K562 (cell line): ENCODE results near the gene RNF222. TPM values are rescaled to one million over a fixed set of nuclear protein-coding genes. Genes with fewer than 3 reads are reported as not detected.
A peak's percentile ranks its signal among the peaks of the same experiment; 100 is the strongest.

Experiments used
- ATAC-seq: fragments of 200-7000 bp; cut with Tn5 transposase; 3 replicates; pipeline ENCODE4 v1.9.1; 2020; ENCODE audit warnings: moderate library complexity
- BruUV-seq: library from RNA; stranded (reverse); fragments of 400-500 nt; replicated peaks from 2 replicates; lab custom pipeline; 2021; lab: Mats Ljungman, UMichigan
- CTCF ChIA-PET: fragments of 300-600 bp; formaldehyde crosslinking; extraction: SDS; loops from one replicate; lab custom pipeline; 2021; ENCODE audit warnings: low intra/inter-chr PET ratio; lab: Yijun Ruan, JAX
- POLR2A ChIA-PET: fragments of 300-600, 350-650 bp; sonication (Branson Sonifier 250); formaldehyde crosslinking; extraction: SDS; loops from one replicate; lab custom pipeline; 2021; ENCODE audit warnings: antibody characterized with exemption, inconsistent platforms; lab: Yijun Ruan, JAX
- DNase-seq, 4 experiments: peaks; one replicate each; pipeline versions ENCODE4 v3.0.0 to v3.0.0-alpha.2; 2011 to 2018; ENCODE audit warnings: low spot score in 3 of 4, mixed read lengths in 3 of 4; ENCODE audit errors: extremely low read depth in 1 of 4
- FAIRE-seq: peaks from 2 replicates; lab custom pipeline; 2011; peaks lifted over from hg19 to GRCh38; lab: Jason Lieb, UNC
- H2AFZ ChIP-seq: 2 replicates; pipeline ENCODE4 v1.6.0; 2011; ENCODE audit warnings: low read depth, low read length, control low read depth, inconsistent platforms
- H3K27ac ChIP-seq: fragments of 200-600 bp; 3 replicates; pipeline ENCODE4 v1.8.0; 2011; ENCODE audit warnings: low read depth, mild to moderate bottlenecking, control low read depth, inconsistent platforms, low read length, moderate library complexity, mixed read lengths; ENCODE audit errors: extremely low read depth
- H3K27me3 ChIP-seq, 2 experiments: fragments of 300-600 bp in 1 of 2; 2 replicates in 1 of 2; 3 replicates in 1 of 2; pipeline versions ENCODE4 v1.6.0 to v1.8.0; 2011; ENCODE audit warnings: inconsistent platforms in 2 of 2, low read length in 2 of 2, mild to moderate bottlenecking in 1 of 2, mixed read lengths in 1 of 2, moderate library complexity in 1 of 2; ENCODE audit not compliant: control insufficient read depth in 2 of 2, insufficient read depth in 2 of 2
- H3K36me3 ChIP-seq: fragments of 300-600 bp; 3 replicates; pipeline ENCODE4 v1.8.0; 2011; ENCODE audit warnings: mild to moderate bottlenecking, low read length, inconsistent platforms; ENCODE audit not compliant: control insufficient read depth, insufficient read depth
- H3K4me1 ChIP-seq, 2 experiments: fragments of 200-600 bp in 1 of 2; replicated peaks in 1 of 2; 2 replicates in 1 of 2; 3 replicates in 1 of 2; pipeline versions ENCODE4 v1.5.1 to v1.8.0; 2011; ENCODE audit warnings: inconsistent platforms in 2 of 2, low read length in 2 of 2, mild to moderate bottlenecking in 1 of 2, mixed read lengths in 1 of 2, moderate library complexity in 1 of 2; ENCODE audit not compliant: control insufficient read depth in 2 of 2, insufficient read depth in 2 of 2
- H3K4me2 ChIP-seq: 2 replicates; pipeline ENCODE4 v1.6.1; 2011; ENCODE audit warnings: low read length, control low read depth, inconsistent platforms, mixed read lengths; ENCODE audit not compliant: insufficient read depth
- H3K4me3 ChIP-seq: fragments of 200-600 bp; sonication (generic), shearing (Covaris generic); 2 replicates; pipeline ENCODE4 v1.5.1; 2016; ENCODE audit warnings: control low read depth, inconsistent platforms
- H3K79me2 ChIP-seq: fragments of 200-600 bp; 3 replicates; pipeline ENCODE4 v1.8.0; 2011; ENCODE audit warnings: low read length, inconsistent platforms; ENCODE audit not compliant: control insufficient read depth, insufficient read depth
- H3K9ac ChIP-seq, 2 experiments: 2 replicates each; pipeline versions ENCODE4 v1.6.0 to v1.6.1; 2011; ENCODE audit warnings: low read depth in 2 of 2, low read length in 2 of 2, control low read depth in 1 of 2, inconsistent platforms in 1 of 2, mild to moderate bottlenecking in 1 of 2, mixed read lengths in 1 of 2; ENCODE audit not compliant: insufficient read depth in 1 of 2
- H3K9me1 ChIP-seq: one replicate; pipeline ENCODE4 v1.6.0; 2011; ENCODE audit warnings: inconsistent platforms, mild to moderate bottlenecking, low read length, moderate library complexity; ENCODE audit not compliant: control insufficient read depth, insufficient read depth
- H3K9me3 ChIP-seq: replicated peaks from 2 replicates; pipeline ENCODE4 v1.5.1; 2011; ENCODE audit warnings: low read depth, low read length, inconsistent platforms; ENCODE audit not compliant: control insufficient read depth, insufficient read depth
- H4K20me1 ChIP-seq: replicated peaks from 2 replicates; pipeline ENCODE4 v1.6.1; 2011; ENCODE audit warnings: low read length, inconsistent platforms, mixed read lengths; ENCODE audit not compliant: control insufficient read depth, insufficient read depth
- ETV6 ChIP-seq, 3 experiments: fragments of 150-350 bp in 1 of 3; sonication (generic) in 1 of 3; formaldehyde crosslinking in 1 of 3; IDR thresholded peaks; 2 replicates each; pipeline versions ENCODE4 v1.6.1 to v1.8.0; 2014 to 2022; ENCODE audit warnings: borderline replicate concordance in 2 of 3, low read depth in 2 of 3, antibody characterized with exemption in 1 of 3, low read length in 1 of 3, mild to moderate bottlenecking in 1 of 3, missing genetic modification reagents in 1 of 3
- HMBOX1 ChIP-seq: sonication (generic); IDR thresholded peaks from 2 replicates; pipeline ENCODE4 v1.6.1; 2016
- HMG20A ChIP-seq: fragments of 450-650 bp; formaldehyde crosslinking; conservative IDR thresholded peaks from 2 replicates; pipeline ENCODE4 v1.4.0; 2020; ENCODE audit warnings: mild to moderate bottlenecking, mixed read lengths
- ILF3 ChIP-seq: fragments of 450-650 bp; IDR thresholded peaks from 2 replicates; pipeline ENCODE4 v1.6.1; 2018; ENCODE audit warnings: antibody characterized with exemption, mild to moderate bottlenecking, moderate library complexity, borderline replicate concordance
- KAT7 ChIP-seq: sonication (generic); formaldehyde crosslinking; IDR thresholded peaks from 2 replicates; pipeline ENCODE4 v1.8.0; 2022; ENCODE audit warnings: missing genetic modification reagents, mild to moderate bottlenecking, borderline replicate concordance
- KLF10 ChIP-seq: fragments of 250-450 bp; sonication (Bioruptor Pico); IDR thresholded peaks from 2 replicates; pipeline ENCODE4 v1.6.1; 2021; ENCODE audit warnings: matching md5 sums
- MAZ ChIP-seq, 2 experiments: fragments of 450-650 bp in 1 of 2; sonication (generic) in 1 of 2; formaldehyde crosslinking; IDR thresholded peaks in 1 of 2; conservative IDR thresholded peaks in 1 of 2; 2 replicates each; pipeline versions ENCODE4 v1.4.0 to v1.5.0; 2020; ENCODE audit warnings: mild to moderate bottlenecking in 1 of 2, missing genetic modification reagents in 1 of 2
- MLX ChIP-seq, 2 experiments: fragments of 450-650 bp in 1 of 2; sonication (generic) in 1 of 2; formaldehyde crosslinking; conservative IDR thresholded peaks; 2 replicates each; pipeline versions ENCODE4 v1.4.0 to v1.8.1; 2020 to 2022; ENCODE audit warnings: mild to moderate bottlenecking in 1 of 2, missing genetic modification reagents in 1 of 2
- SMAD1 ChIP-seq: fragments of 150-350 bp; IDR thresholded peaks from 2 replicates; pipeline ENCODE4 v1.6.1; 2014; ENCODE audit warnings: low read length, low read depth; ENCODE audit not compliant: partially characterized antibody
- WHSC1 ChIP-seq: IDR thresholded peaks from one replicate; pipeline ENCODE4 v1.6.1; 2012; ENCODE audit warnings: low read length, control low read depth, inconsistent platforms
- XRCC5 ChIP-seq: fragments of 200-400 bp; formaldehyde crosslinking; IDR thresholded peaks from 2 replicates; pipeline ENCODE4 v1.6.1; 2017; ENCODE audit warnings: low read depth, mild to moderate bottlenecking, low read length
- ZFPM2 ChIP-seq: fragments of 250-450 bp; sonication (Bioruptor Pico); IDR thresholded peaks from 2 replicates; pipeline ENCODE4 v1.5.1; 2022; ENCODE audit warnings: mild to moderate bottlenecking
- ZNF184 ChIP-seq: sonication (generic); formaldehyde crosslinking; IDR thresholded peaks from 2 replicates; pipeline ENCODE4 v1.5.0; 2020; ENCODE audit warnings: missing genetic modification reagents
- ZNF197 ChIP-seq: fragments of 200-800 bp; sonication (Bioruptor generic); IDR thresholded peaks from 2 replicates; pipeline ENCODE4 v1.6.1; 2016; ENCODE audit warnings: low read depth, missing genetic modification characterization, missing compliant biosample characterization
- WGBS: fragments of 100-300 bp; shearing (Covaris generic); methylation state at CpG from one replicate; pipeline ENCODE4 v1.1.6; 2016; ENCODE audit warnings: low coverage, mixed read lengths; ENCODE audit not compliant: insufficient coverage; ENCODE audit errors: missing lambda C conversion rate; 5-methylcytosine and 5-hydroxymethylcytosine counted together
- in situ Hi-C: fragments of 300-500 bp; cut with MboI; formaldehyde crosslinking; loops from 4 replicates; pipeline ENCODE4 v1.15.0; 2018; ENCODE audit warnings: inconsistent platforms, mixed read lengths
- intact Hi-C: fragments of 100-400 bp; cut with micrococcal nuclease; formaldehyde crosslinking; loops from 2 replicates; pipeline ENCODE4 v1.14.2; 2022
- polyA plus RNA-seq, 8 experiments: library from polyadenylated mRNA; depleted of rRNA in 4 of 8; stranded (reverse) in 5 of 8; unstranded in 3 of 8; fragments of >200 nt; fragmentation: Nextera tagmentation in 2 of 8; fragmentation: Illumina TruSeq in 1 of 8; extraction: Ambion mirVana in 2 of 8; extraction: Trizol in 1 of 8; gene quantifications; 2 replicates each; pipeline versions ENCODE4 v1.2.1 to v1.2.3, GENCODE V29; 2011 to 2014; ENCODE audit warnings: inconsistent platforms in 1 of 8, missing spikeins in 1 of 8
- total RNA-seq, 7 experiments: library from RNA; depleted of rRNA in 6 of 7; stranded (reverse); fragments of >200 nt in 6 of 7; fragmentation: Illumina TruSeq in 2 of 7; extraction: Trizol in 2 of 7; gene quantifications; 2 replicates each; pipeline versions ENCODE4 v1.2.1 to v1.2.3, GENCODE V29; 2011 to 2021; ENCODE audit warnings: low replicate concordance in 1 of 7

The RNF222 gene
- total and polyA plus RNA-seq, 9 of the 15 experiments (the other 6 are each of a cell fraction or from before 2014, with no cell fraction given): not detected

GRCh38 chr17:8392274-8392673, 5.4 kb downstream of the RNF222 start:
- FAIRE-seq (no peak), ATAC-seq (no peak), DNase-seq (no peak)
- Histone ChIP-seq H3K4me3 (no peak overlapping the region), H3K27ac (no peak overlapping the region), H3K9me3 (no peaks in the 10 kb centered on the region), H3K4me1 (peaks cover 8 to 24% of the 10 kb centered on the region in 2 experiments; a peak in 4 of 5 replicates), H2AFZ (no peak overlapping the region)
- no TSS peak for BruUV-seq
- in situ Hi-C loops: loop anchor here (25.0 kb wide), 1 partner anchor 1145 kb away; no protein-coding TSS in a partner anchor
- CTCF ChIA-PET: no interaction called here
- no peak for TF ChIP-seq MAZ (CRISPR knock-in tag; conservative IDR thresholded peaks at IDR 0.05 in 1 of 2, IDR thresholded peaks at IDR 0.05 in 1 of 2)
- TF ChIP-seq, all 486 proteins: peak for 0
- intact Hi-C loops: no loop called here
- POLR2A ChIA-PET: interaction anchor here (0.7 kb wide), 1 partner anchor 18 kb away, joined by 5 read pairs; no protein-coding TSS in a partner anchor
- Histone ChIP-seq H3K27me3 (peaks cover 0 to 10% of the 10 kb centered on the region in 2 experiments; a peak in 3 of 5 replicates), H3K9ac (0 out of 4 replicates have a peak overlapping the region, but pooled peaks of 1 of the 2 experiments have one; percentile 43), H3K36me3 (no peaks in the 10 kb centered on the region), H3K79me2 (no peaks in the 10 kb centered on the region), H3K4me2 (no peak overlapping the region), H4K20me1 (no peaks in the 10 kb centered on the region), H3K9me1 (no peaks in the 10 kb centered on the region)
- 59% methylated on average over 7 of the region's 18 CpGs for WGBS

- intact Hi-C loops: no loop called here
- Histone ChIP-seq H4K20me1 (no peaks in the 10 kb centered on the region), H3K36me3 (no peaks in the 10 kb centered on the region), H3K27ac (no peak overlapping the region), H3K79me2 (no peaks in the 10 kb centered on the region), H3K27me3 (peaks cover 0 to 8% of the 10 kb centered on the region in 2 experiments; a peak in 3 of 5 replicates), H3K4me3 (no peak overlapping the region), H3K4me1 (peaks cover 14 to 29% of the 10 kb centered on the region in 2 experiments; a peak in 4 of 5 replicates), H3K9me3 (no peaks in the 10 kb centered on the region), H3K9ac (peak overlapping the region in 1 of 2 experiments; percentile 55; a peak in 2 of 4 replicates), H3K4me2 (no peak overlapping the region), H3K9me1 (no peaks in the 10 kb centered on the region), H2AFZ (no peak overlapping the region)
- DNase-seq: no peak
- ATAC-seq: no peak
- POLR2A ChIA-PET: interaction anchor here (0.7 kb wide), 1 partner anchor 19 kb away, joined by 5 read pairs; no protein-coding TSS in a partner anchor
- no peak for FAIRE-seq
- CTCF ChIA-PET: no interaction called here
- BruUV-seq: no TSS peak
- 29% methylated on average over 6 of the region's 9 CpGs for WGBS
- in situ Hi-C loops: loop anchor here (25.0 kb wide), 1 partner anchor 1146 kb away; no protein-coding TSS in a partner anchor
- no peak for TF ChIP-seq ETV6 (IDR thresholded peaks at IDR 0.05; ENCODE audit: borderline replicate concordance in 1 of 2, low read depth in 2 of 2, low read length in 1 of 2)
- TF ChIP-seq ETV6 (CRISPR knock-in tag; IDR thresholded peaks at IDR 0.05; ENCODE audit: borderline replicate concordance): no peak
- TF ChIP-seq ILF3: no peak
- TF ChIP-seq WHSC1: no peak
- no peak for TF ChIP-seq SMAD1
- TF ChIP-seq XRCC5: no peak
- no peak for TF ChIP-seq HMG20A (CRISPR knock-in tag)
- no peak for TF ChIP-seq HMBOX1
- no peak for TF ChIP-seq KAT7 (CRISPR knock-in tag)
- TF ChIP-seq ZFPM2 (CRISPR knock-in tag): no peak
- TF ChIP-seq ZNF184 (CRISPR knock-in tag): no peak
- no peak for TF ChIP-seq ZNF197 (CRISPR knock-in tag)
- no peak for TF ChIP-seq KLF10 (CRISPR knock-in tag)
- TF ChIP-seq MLX (CRISPR knock-in tag; conservative IDR thresholded peaks at IDR 0.05): no peak
These were observed 5.9 kb downstream of the RNF222 start for GRCh38 chr17:8391711-8392110.
